Kidney (tissue), 14 donors: ENCODE results near the gene SBF1. TPM values are rescaled to one million over a fixed set of nuclear protein-coding genes. Genes with fewer than 3 reads are reported as not detected.

Source experiments
- DNase-seq, 5 donors: peaks; one replicate each; pipeline ENCODE4 v3.0.0-alpha.2; 2013 to 2020
- FAIRE-seq: peaks from 2 replicates; lab custom pipeline; 2012; peaks lifted over from hg19 to GRCh38; lab: Jason Lieb, UNC
- H3K27ac ChIP-seq, 2 donors: one replicate each; pipeline ENCODE4 v1.7.0; 2013; ENCODE audit warnings: low read depth in 2 of 2, low read length in 2 of 2, inconsistent platforms in 1 of 2
- H3K27me3 ChIP-seq: one replicate; pipeline ENCODE4 v1.7.1; 2013; ENCODE audit warnings: low read length, inconsistent platforms; ENCODE audit not compliant: control insufficient read depth, insufficient read depth
- H3K36me3 ChIP-seq, 3 donors: one replicate each; pipeline versions ENCODE4 v1.7.0 to v1.7.1; 2013; ENCODE audit warnings: low read length in 3 of 3, control low read depth in 1 of 3, inconsistent platforms in 1 of 3; ENCODE audit not compliant: insufficient read depth in 3 of 3, control insufficient read depth in 2 of 3
- H3K4me1 ChIP-seq, 3 donors: one replicate each; pipeline versions ENCODE4 v1.7.0 to v1.7.1; 2013; ENCODE audit warnings: low read length in 3 of 3, inconsistent platforms in 1 of 3, low read depth in 1 of 3; ENCODE audit not compliant: control insufficient read depth in 2 of 3, insufficient read depth in 2 of 3
- H3K4me3 ChIP-seq, 3 donors: one replicate each; pipeline versions ENCODE4 v1.7.0 to v1.8.1; 2013; ENCODE audit warnings: low read length in 3 of 3, control low read depth in 1 of 3, inconsistent platforms in 1 of 3
- H3K9ac ChIP-seq, 3 donors: one replicate each; pipeline versions ENCODE4 v1.7.0 to v1.7.1; 2013; ENCODE audit warnings: low read length in 3 of 3, control low read depth in 1 of 3, inconsistent platforms in 1 of 3
- H3K9me3 ChIP-seq, 3 donors: one replicate each; pipeline versions ENCODE4 v1.7.0 to v1.7.1; 2013; ENCODE audit warnings: low read length in 3 of 3, control low read depth in 1 of 3, inconsistent platforms in 1 of 3; ENCODE audit not compliant: control insufficient read depth in 2 of 3, insufficient read depth in 1 of 3
- CTCF ChIP-seq: IDR thresholded peaks from 3 replicates; pipeline ENCODE4 v1.5.1; 2012; ENCODE audit warnings: mild to moderate bottlenecking, moderate library complexity, borderline replicate concordance; ENCODE audit not compliant: insufficient read depth; ENCODE audit errors: extremely low read depth
- intact Hi-C: fragments of 100-400 bp; cut with DNase I; formaldehyde crosslinking; loops from one replicate; pipeline ENCODE4 v1.11.1; 2022
- polyA plus RNA-seq: library from polyadenylated mRNA; stranded (reverse); fragments of 350-450 nt; fragmentation: Illumina TruSeq; extraction: RNeasy Lipid Tissue Mini Kit (QIAGEN cat#74804); gene quantifications from one replicate; pipeline ENCODE4 v1.2.3, GENCODE V29; 2014; ENCODE audit warnings: low read depth, low replicate concordance; ENCODE audit not compliant: insufficient read depth
- total RNA-seq: library from RNA; stranded (reverse); fragmentation: NEBNext Ultra II Directional; extraction: Animal tissue kit (Norgen Biotek cat#: 25700); gene quantifications from one replicate; pipeline ENCODE4 v1.2.1, GENCODE V29; 2021
- donor health status: control.
- donor health status: control.
- donor health status: control.
- donor health status: control.
- donor health status: control.
- donor health status: DM: yes; HTN: yes; CAD: no.
- donor health status: Normal renal cell carcinoma (clear cell type).

The SBF1 gene
- total and polyA plus RNA-seq, 2 donors from 2014 or later, result 18.1 to 73.9 TPM

- Histone ChIP-seq H3K27me3 (no peaks in the 10 kb centered on the region), H3K9ac (peak within 1 kb of the TSS; percentile 62 to 74 (median 66)), H3K4me3 (peak within 1 kb of the TSS; percentile 73 to 83 (median 78)), H3K4me1 (peaks cover 2 to 13% (median 13%) of the 10 kb centered on the region in 3 donors), H3K27ac (peak within 1 kb of the TSS; percentile 88 to 91), H3K36me3 (peaks cover 0 to 10% (median 0%) of the 10 kb centered on the region in 3 donors), H3K9me3 (no peaks in the 10 kb centered on the region)
- DNase-seq (peak in 1 of 5 donors; percentile 98), FAIRE-seq (no peak)
- intact Hi-C loops, result no loop called here
- no peak for TF ChIP-seq CTCF
Observed at GRCh38 chr22:50507421-50507990, 32.7 kb upstream of the SBF1 start, which contains the start of gene LMF2. LMF2 (minus strand) TSS chr22:50507702; CDS start chr22:50507675, 27 bp downstream.

DNA sequence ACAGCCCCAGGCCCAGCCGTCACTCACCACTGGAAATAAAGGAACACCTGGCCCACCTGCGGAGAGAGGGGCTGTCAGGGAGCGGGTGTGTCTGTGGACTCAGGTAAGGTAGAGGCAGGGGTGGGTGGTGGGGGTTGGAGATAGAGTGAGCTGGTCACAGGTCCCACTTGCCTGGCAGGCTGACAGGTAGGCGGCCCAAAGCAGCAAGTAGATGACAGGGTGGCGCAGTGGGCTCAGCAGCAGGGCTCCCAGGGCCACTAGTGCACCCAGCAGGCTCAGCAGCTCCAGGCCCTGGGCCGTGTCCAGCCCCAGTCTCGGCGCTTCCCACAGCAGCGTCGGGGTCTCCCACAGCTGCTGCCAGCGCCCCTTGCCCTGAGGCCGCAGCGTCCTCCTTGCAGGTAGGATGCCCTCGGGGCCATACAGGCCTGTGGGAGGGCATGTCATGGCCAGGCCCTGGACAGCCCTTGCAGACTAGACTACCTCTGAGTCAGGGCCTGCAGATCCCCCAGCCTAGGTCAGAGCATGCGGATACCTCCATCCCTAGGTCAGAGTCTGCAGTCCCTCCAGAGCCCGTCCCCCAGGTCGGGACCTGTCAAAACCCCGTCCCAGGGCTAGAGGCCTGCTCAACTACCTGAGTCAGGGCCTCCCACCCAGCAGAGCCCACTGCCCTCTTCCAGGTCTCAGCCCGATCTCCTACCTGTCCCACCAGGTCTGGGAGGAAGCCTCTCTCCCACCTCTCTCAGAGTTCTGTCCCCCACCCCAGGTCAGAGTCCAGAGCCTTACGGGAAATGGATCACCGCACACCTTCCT lies 32.0 kb upstream of the SBF1 start:
- DNase-seq (no peak), FAIRE-seq (no peak)
- Histone ChIP-seq H3K27me3 (no peaks in the 10 kb centered on the region), H3K36me3 (peaks cover 0 to 10% (median 0%) of the 10 kb centered on the region in 3 donors), H3K9me3 (no peaks in the 10 kb centered on the region), H3K4me1 (peaks cover 2 to 13% (median 13%) of the 10 kb centered on the region in 3 donors), H3K27ac (peak overlapping the region; percentile 29 to 85), H3K4me3 (peak overlapping the region; percentile 73 to 83 (median 78)), H3K9ac (peak overlapping the region; percentile 62 to 74 (median 66))
- no peak for TF ChIP-seq CTCF
- intact Hi-C loops, result no loop called here

DNA sequence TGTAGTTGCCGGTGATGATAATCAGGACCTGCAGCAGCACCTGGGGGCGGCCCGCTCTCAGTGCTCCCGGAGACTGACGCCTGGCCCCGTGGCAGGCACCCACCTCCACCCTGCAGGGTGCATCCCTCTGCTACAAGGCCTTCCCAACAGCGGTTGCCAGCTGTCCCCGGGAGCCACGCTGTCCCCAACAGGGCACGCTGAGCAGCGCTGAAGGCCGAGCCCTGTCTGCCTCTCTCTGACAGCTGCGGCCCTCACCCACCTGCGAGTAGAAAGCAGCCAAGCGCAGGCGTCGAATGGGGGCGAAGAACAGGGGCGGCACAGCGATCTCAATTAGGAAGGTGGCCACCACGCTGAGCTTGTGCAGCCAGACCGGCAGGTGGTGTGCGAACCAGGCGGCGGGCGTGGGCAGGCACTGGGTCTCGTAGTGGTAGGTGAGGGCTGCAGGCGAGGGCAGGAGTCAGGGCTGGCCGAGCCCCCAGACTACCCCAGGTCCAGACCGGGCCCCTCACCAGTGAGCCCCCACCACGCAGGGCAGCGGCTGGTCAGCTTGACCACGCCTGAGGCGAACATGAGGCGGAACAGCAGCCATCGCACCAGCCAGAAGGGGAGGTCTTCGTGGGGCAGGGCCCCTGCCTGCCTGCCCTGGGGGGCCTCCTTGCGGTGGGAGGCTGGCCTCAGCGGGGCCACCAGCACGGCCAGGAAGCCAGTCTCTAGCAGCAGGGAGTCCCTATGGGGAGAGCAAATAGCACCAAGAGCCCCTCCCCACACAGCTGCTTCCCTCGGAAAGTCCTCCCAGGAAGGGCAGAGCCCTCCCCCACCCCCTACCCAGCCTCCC lies 31.2 kb upstream of the SBF1 start:
- H3K36me3 ChIP-seq, result peaks cover 0 to 10% (median 0%) of the 10 kb centered on the region in 3 donors
- no peak for FAIRE-seq
- intact Hi-C loops, result no loop called here
- no peaks in the 10 kb centered on the region for H3K9me3 ChIP-seq
- peak overlapping the region in 1 of 3 donors; percentile 83 for H3K4me3 ChIP-seq
- no peak overlapping the region for H3K27ac ChIP-seq
- H3K27me3 ChIP-seq, result no peaks in the 10 kb centered on the region
- DNase-seq, result peak in 2 of 5 donors; percentile 82 to 85
- TF ChIP-seq CTCF, result no peak
- peak overlapping the region in 1 of 3 donors; percentile 74 for H3K9ac ChIP-seq
- peaks cover 2 to 13% (median 13%) of the 10 kb centered on the region in 3 donors for H3K4me1 ChIP-seq
